ENCODE data around the gene ALK.

The ALK gene

DNA sequence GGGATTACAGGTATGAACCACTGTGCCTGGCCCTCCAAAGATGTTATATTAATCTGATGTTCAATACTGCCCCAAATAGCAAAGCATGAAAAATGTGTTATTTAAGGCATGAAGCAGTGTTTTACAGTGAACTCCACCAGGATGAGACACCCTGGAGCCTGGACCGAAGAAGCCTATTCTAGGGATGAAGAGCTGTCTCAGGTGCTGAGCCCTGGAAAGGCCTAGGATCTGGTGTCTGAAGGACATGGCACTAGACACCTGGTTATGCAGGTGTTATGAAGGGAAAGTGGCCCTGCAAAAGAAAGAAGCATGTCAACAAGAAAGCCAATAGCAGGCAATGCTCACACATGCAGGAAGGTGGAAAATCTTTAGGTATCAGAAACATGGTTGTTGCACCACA lies 431.8 kb downstream of the ALK start:
- TF ChIP-seq FOXM1 (IDR thresholded peaks at IDR 0.05; ENCODE audit: borderline replicate concordance, low read depth) (no peak), CREB1 (IDR thresholded peaks at IDR 0.05; ENCODE audit: low read depth) (no peak), YY1 (IDR thresholded peaks at IDR 0.05; ENCODE audit: low read depth) (no peak)
- TF ChIP-seq, protein P1, sequence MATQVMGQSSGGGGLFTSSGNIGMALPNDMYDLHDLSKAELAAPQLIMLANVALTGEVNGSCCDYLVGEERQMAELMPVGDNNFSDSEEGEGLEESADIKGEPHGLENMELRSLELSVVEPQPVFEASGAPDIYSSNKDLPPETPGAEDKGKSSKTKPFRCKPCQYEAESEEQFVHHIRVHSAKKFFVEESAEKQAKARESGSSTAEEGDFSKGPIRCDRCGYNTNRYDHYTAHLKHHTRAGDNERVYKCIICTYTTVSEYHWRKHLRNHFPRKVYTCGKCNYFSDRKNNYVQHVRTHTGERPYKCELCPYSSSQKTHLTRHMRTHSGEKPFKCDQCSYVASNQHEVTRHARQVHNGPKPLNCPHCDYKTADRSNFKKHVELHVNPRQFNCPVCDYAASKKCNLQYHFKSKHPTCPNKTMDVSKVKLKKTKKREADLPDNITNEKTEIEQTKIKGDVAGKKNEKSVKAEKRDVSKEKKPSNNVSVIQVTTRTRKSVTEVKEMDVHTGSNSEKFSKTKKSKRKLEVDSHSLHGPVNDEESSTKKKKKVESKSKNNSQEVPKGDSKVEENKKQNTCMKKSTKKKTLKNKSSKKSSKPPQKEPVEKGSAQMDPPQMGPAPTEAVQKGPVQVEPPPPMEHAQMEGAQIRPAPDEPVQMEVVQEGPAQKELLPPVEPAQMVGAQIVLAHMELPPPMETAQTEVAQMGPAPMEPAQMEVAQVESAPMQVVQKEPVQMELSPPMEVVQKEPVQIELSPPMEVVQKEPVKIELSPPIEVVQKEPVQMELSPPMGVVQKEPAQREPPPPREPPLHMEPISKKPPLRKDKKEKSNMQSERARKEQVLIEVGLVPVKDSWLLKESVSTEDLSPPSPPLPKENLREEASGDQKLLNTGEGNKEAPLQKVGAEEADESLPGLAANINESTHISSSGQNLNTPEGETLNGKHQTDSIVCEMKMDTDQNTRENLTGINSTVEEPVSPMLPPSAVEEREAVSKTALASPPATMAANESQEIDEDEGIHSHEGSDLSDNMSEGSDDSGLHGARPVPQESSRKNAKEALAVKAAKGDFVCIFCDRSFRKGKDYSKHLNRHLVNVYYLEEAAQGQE (IDR thresholded peaks at IDR 0.05; ENCODE audit: low read depth): peak; percentile 62; the same call in 1 of the 2 replicates

DNA sequence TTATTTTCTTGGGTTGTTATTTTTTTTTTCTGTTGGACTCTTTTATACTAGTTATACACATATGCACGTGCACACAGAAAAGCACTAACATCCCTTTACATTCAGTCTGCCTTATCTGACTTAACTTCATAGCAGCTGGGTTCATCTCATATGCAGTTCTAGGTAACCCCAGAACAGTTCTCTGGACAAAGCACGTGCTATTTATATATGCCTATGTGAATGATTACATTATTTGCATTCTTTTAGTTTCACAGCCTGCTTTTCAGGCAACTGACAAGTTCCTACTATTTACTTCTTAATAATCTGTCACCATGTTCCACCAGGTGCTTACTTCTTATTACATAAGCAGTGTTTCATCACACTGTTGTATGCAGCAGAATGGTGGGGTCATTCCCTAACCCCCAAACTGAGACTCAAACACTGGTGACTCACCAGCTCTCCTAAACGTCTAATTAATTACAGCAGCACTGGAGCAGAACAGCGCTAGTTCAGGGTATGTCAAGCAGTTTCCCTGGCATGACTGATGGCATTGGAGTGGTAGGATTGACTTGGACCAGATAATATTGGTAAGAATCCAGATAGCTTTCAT lies 433.3 kb downstream of the ALK start:
- no peak for TF ChIP-seq ZBTB7A (IDR thresholded peaks at IDR 0.05; ENCODE audit: low read depth)
- TF ChIP-seq, protein P2, sequence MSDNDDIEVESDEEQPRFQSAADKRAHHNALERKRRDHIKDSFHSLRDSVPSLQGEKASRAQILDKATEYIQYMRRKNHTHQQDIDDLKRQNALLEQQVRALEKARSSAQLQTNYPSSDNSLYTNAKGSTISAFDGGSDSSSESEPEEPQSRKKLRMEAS (IDR thresholded peaks at IDR 0.05): no peak
- no peak for TF ChIP-seq TAF1 (IDR thresholded peaks at IDR 0.05; ENCODE audit: low read depth)
- no peak for TF ChIP-seq TEAD4 (IDR thresholded peaks at IDR 0.05)
- no peak for TF ChIP-seq RAD21 (IDR thresholded peaks at IDR 0.05; ENCODE audit: low read depth)
- no peak for TF ChIP-seq EP300 (IDR thresholded peaks at IDR 0.05; ENCODE audit: borderline replicate concordance)
- TF ChIP-seq, protein P3, sequence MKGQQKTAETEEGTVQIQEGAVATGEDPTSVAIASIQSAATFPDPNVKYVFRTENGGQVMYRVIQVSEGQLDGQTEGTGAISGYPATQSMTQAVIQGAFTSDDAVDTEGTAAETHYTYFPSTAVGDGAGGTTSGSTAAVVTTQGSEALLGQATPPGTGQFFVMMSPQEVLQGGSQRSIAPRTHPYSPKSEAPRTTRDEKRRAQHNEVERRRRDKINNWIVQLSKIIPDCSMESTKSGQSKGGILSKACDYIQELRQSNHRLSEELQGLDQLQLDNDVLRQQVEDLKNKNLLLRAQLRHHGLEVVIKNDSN (IDR thresholded peaks at IDR 0.05): no peak
- no peak for TF ChIP-seq CEBPB (IDR thresholded peaks at IDR 0.05)
- TF ChIP-seq, protein P1 (IDR thresholded peaks at IDR 0.05; ENCODE audit: low read depth): no peak
- no peak for TF ChIP-seq NFIC (IDR thresholded peaks at IDR 0.05)
- TF ChIP-seq TCF12 (IDR thresholded peaks at IDR 0.05; ENCODE audit: low read depth): no peak
- TF ChIP-seq FOXM1 (IDR thresholded peaks at IDR 0.05; ENCODE audit: borderline replicate concordance, low read depth): no peak

DNA sequence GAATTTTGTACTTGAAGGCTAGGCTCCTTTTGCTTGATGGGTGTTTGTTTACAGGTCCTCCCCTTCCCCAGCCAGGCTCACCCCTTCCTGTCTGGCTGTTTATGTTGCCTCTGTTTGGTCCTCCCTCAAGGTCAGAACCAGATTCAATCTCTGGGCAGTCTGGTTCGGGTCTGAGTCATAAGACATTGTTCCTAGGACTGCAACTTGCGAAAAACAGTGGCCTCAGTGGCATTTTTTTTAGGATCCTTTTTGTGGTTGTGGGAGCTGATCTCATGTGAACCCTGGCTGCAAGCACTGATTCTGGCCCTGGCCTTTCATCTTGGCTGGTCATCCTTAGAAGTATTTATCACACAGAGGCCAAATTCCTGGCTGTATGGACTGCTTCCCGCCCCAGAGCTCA lies 435.8 kb downstream of the ALK start:
- TF ChIP-seq CEBPB (IDR thresholded peaks at IDR 0.05): no peak
- no peak for TF ChIP-seq CREB1 (IDR thresholded peaks at IDR 0.05; ENCODE audit: low read depth)

DNA sequence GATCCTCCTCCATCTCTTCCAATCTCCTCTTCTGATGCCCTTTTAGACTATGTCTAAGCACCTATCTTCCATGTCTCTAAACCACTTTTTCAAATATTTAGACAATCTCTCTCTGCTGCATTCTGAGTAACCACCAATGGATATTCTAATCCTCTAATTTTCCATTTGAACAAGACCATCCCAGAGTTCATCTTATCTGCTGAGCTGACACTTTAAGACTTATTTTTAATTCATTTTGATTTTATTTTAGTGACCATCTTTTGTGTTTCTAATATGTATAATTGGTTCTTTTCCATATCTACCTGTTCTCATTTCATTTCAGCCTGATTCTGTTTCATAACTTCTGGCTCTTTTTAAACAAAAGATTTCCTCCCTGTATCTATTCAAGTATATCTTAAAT lies 436.3 kb downstream of the ALK start:
- TF ChIP-seq EP300 (IDR thresholded peaks at IDR 0.05; ENCODE audit: borderline replicate concordance): no peak
- no peak for TF ChIP-seq RAD21 (IDR thresholded peaks at IDR 0.05; ENCODE audit: low read depth)
- TF ChIP-seq, protein P2 (IDR thresholded peaks at IDR 0.05): no peak
- no peak for TF ChIP-seq YY1 (IDR thresholded peaks at IDR 0.05; ENCODE audit: low read depth)
- TF ChIP-seq EGR1 (IDR thresholded peaks at IDR 0.05): no peak
- TF ChIP-seq CEBPB (IDR thresholded peaks at IDR 0.05): no peak
- TF ChIP-seq TCF12 (IDR thresholded peaks at IDR 0.05; ENCODE audit: low read depth): no peak
- no peak for TF ChIP-seq TAF1 (IDR thresholded peaks at IDR 0.05; ENCODE audit: low read depth)
- TF ChIP-seq TEAD4 (IDR thresholded peaks at IDR 0.05): no peak
- TF ChIP-seq, protein P1 (IDR thresholded peaks at IDR 0.05; ENCODE audit: low read depth): no peak

DNA sequence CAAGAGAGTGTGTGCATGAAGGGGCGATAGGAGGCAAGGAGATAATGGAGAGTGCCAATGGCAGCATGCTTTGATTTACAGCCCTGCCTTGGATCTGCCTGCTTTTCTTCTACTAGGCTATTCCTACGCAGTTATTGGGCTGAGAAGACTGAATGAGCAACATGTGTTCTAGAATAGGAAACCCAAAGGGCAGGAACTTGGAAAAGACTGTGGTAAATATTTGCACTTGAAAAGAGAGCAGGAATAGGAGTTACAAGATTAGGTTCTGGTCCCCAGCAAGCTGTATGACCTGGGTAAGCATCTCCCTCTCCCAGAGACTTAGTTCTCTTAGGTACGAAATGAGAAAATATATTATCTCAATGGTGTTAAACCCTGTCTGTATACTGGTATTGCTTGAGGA lies 438.5 kb downstream of the ALK start:
- TF ChIP-seq, protein P3 (IDR thresholded peaks at IDR 0.05): no peak
- TF ChIP-seq CREB1 (IDR thresholded peaks at IDR 0.05; ENCODE audit: low read depth) (no peak), FOXM1 (IDR thresholded peaks at IDR 0.05; ENCODE audit: borderline replicate concordance, low read depth) (no peak), CEBPB (IDR thresholded peaks at IDR 0.05) (no peak), ZBTB7A (IDR thresholded peaks at IDR 0.05; ENCODE audit: low read depth) (no peak), TEAD4 (IDR thresholded peaks at IDR 0.05) (no peak), YY1 (IDR thresholded peaks at IDR 0.05; ENCODE audit: low read depth) (no peak), TCF12 (IDR thresholded peaks at IDR 0.05; ENCODE audit: low read depth) (no peak), RAD21 (IDR thresholded peaks at IDR 0.05; ENCODE audit: low read depth) (no peak), EGR1 (IDR thresholded peaks at IDR 0.05) (no peak), NFIC (IDR thresholded peaks at IDR 0.05) (no peak), TAF1 (IDR thresholded peaks at IDR 0.05; ENCODE audit: low read depth) (no peak), EP300 (IDR thresholded peaks at IDR 0.05; ENCODE audit: borderline replicate concordance) (no peak)
- TF ChIP-seq, protein P2 (IDR thresholded peaks at IDR 0.05): no peak
- TF ChIP-seq, protein P1 (IDR thresholded peaks at IDR 0.05; ENCODE audit: low read depth): no peak

All from Ishikawa (cell line).